Heart right ventricle (tissue), 16 donors: ENCODE measurements around the gene HTRA3. TPM values are rescaled to one million over a fixed set of nuclear protein-coding genes. Genes with fewer than 3 reads are reported as not detected.

ENCODE experiments used
- ATAC-seq, 8 donors: fragments of 200-7000 bp; cut with Tn5 transposase; one replicate each; pipeline ENCODE4 v1.9.1; 2020; ENCODE audit warnings: mild to moderate bottlenecking in 8 of 8, moderate library complexity in 8 of 8, moderate number of reproducible peaks in 1 of 8
- DNase-seq, 2 donors: peaks; one replicate each; pipeline ENCODE4 v3.0.0-alpha.2; 2020
- H3K27ac ChIP-seq, 10 donors: fragments of 200-600 bp; sonication (generic) in 2 of 10; one replicate each; pipeline versions ENCODE4 v1.5.0 to v1.8.0; 2020 to 2022; ENCODE audit warnings: mild to moderate bottlenecking in 3 of 10
- H3K27me3 ChIP-seq, 7 donors: fragments of 200-600 bp; one replicate each; pipeline ENCODE4 v1.8.0; 2021 to 2022; ENCODE audit warnings: mild to moderate bottlenecking in 2 of 7
- H3K36me3 ChIP-seq, 9 donors: fragments of 200-600 bp; sonication (generic) in 1 of 9; one replicate each; pipeline versions ENCODE4 v1.5.0 to v1.8.0; 2020 to 2022; ENCODE audit warnings: mild to moderate bottlenecking in 2 of 9
- H3K4me1 ChIP-seq, 9 donors: fragments of 200-600 bp; sonication (generic) in 1 of 9; one replicate each; pipeline versions ENCODE4 v1.5.0 to v1.8.0; 2020 to 2022; ENCODE audit warnings: mild to moderate bottlenecking in 4 of 9
- H3K4me3 ChIP-seq, 10 donors: fragments of 200-600 bp; sonication (generic) in 2 of 10; one replicate each; pipeline versions ENCODE4 v1.5.0 to v1.8.0; 2020 to 2022; ENCODE audit warnings: mild to moderate bottlenecking in 7 of 10, moderate library complexity in 2 of 10
- H3K9me3 ChIP-seq, 11 donors: fragments of 200-600 bp in 10 of 11; sonication (generic) in 2 of 11; one replicate each; pipeline versions ENCODE4 v1.5.0 to v1.8.0; 2013 to 2022; ENCODE audit warnings: mild to moderate bottlenecking in 2 of 11, control low read depth in 1 of 11, moderate library complexity in 1 of 11
- CTCF ChIP-seq, 9 donors: fragments of 200-600 bp; sonication (generic) in 2 of 9; IDR thresholded peaks; one replicate each; pipeline versions ENCODE4 v1.5.0 to v1.8.0; 2021 to 2022; ENCODE audit warnings: antibody characterized with exemption in 9 of 9, mild to moderate bottlenecking in 5 of 9, moderate library complexity in 1 of 9
- WGBS, 2 donors: extraction: QIAGEN DNeasy Blood & Tissue Kit; methylation state at CpG; one replicate each; pipeline ENCODE4 v1.1.7; 2013; ENCODE audit warnings: inconsistent platforms in 1 of 2; 5-methylcytosine and 5-hydroxymethylcytosine counted together
- intact Hi-C, 10 donors: fragments of 100-400 bp; cut with DNase I; formaldehyde crosslinking; loops; one replicate each; pipeline versions ENCODE4 v1.11.1 to v1.14.2; 2022
- polyA plus RNA-seq, 2 donors: library from polyadenylated mRNA; stranded (reverse); fragments of 200-250 nt; gene quantifications; one replicate each; pipeline ENCODE4 v1.2.3, GENCODE V29; 2013
- total RNA-seq, 10 donors: library from RNA; stranded (reverse); fragmentation: NEBNext Ultra II Directional in 3 of 10; extraction: Animal tissue kit (Norgen Biotek cat#: 25700) in 3 of 10; gene quantifications; one replicate each; pipeline versions ENCODE4 v1.2.1 to v1.2.4, GENCODE V29; 2021 to 2023
- donor health status: Arrhythmogenic right ventricular cardiomyopathy.
- donor health status: ischemic (EF 13 %, LVEDD 7.1; RV severe dilation, severe dysfunction).
- donor health status: healthy with polysubstance abuse.
- donor health status: DM: no; HTN: yes; CAD: no.
- donor health status: DM: no; HTN: no; CAD: no.
- donor health status: ischemic (EF 25% LVEDD 6.9; RV normal size, moderate dysfunction).
- donor health status: ischemic (EF 25% LVEDD 5.7; RV mildly dilated, moderate dysfunction).
- donor health status: healthy.
- donor health status: DM: yes; HTN: yes; CAD: no.
- donor health status: Ischemic cardiomyopathy.
- donor health status: ischemic (EF 35%, LVEDD 5.7; RV mildly dilated, moderate dysfunction).
- donor health status: nonischemic (EF 11% LVEDD 7.7; RV severe dilation, severe dysfunction).
- donor health status: DM: yes; HTN: yes; CAD: no.
- donor health status: PGD.
- donor health status: ischemic (EF 29% LVEDD 5.4; RV normal size, mild dysfunction).
- donor health status: nonischemic (EF 23%, LVEDD 6.1; RV moderate dilation, normal function).

The HTRA3 gene
- total and polyA plus RNA-seq, 12 donors = 20.2 to 82.5 (median 54.2) TPM

- no peak for ATAC-seq
- WGBS, 2 donors = 93 to 95% methylated on average over 31 of the region's 31 CpGs
Measured at GRCh38 chr4:8245884-8246833, 23.4 kb upstream of the HTRA3 start.

GRCh38 chr4:8247047-8247930 is 22.3 kb upstream of the HTRA3 start:
- TF ChIP-seq CTCF (IDR thresholded peaks at IDR 0.05) = no peak
- Histone ChIP-seq H3K27ac (peak overlapping the region; percentile 23 to 80 (median 72)), H3K4me3 (no peak overlapping the region), H3K27me3 (no peaks in the 10 kb centered on the region), H3K4me1 (peaks cover 15 to 29% (median 23%) of the 10 kb centered on the region in 9 donors), H3K9me3 (no peaks in the 10 kb centered on the region), H3K36me3 (no peaks in the 10 kb centered on the region)
- 45 to 62% methylated on average over 31 of the region's 31 CpGs for WGBS, 2 donors
- intact Hi-C loops = loop anchor here in 5 of 10 donors (10.0 kb wide), 1 partner anchor 348 kb away; the partner anchor contains the start of gene CPZ (in 5 of the 5)
- DNase-seq (peak; percentile 58 to 75), ATAC-seq (peak; percentile 67 to 84 (median 77))

More at GRCh38 chr4:8245884-8246833, 23.4 kb upstream of the HTRA3 start:
- peaks cover 20 to 34% (median 26%) of the 10 kb centered on the region in 9 donors for H3K4me1 ChIP-seq
- no peak overlapping the region for H3K4me3 ChIP-seq
- intact Hi-C loops = loop anchor here in 5 of 10 donors (10.0 kb wide), 1 partner anchor 349 kb away; the partner anchor contains the start of gene CPZ (in 5 of the 5)
- no peaks in the 10 kb centered on the region for H3K9me3 ChIP-seq
- peaks cover 0 to 7% (median 0%) of the 10 kb centered on the region in 9 donors for H3K36me3 ChIP-seq
- TF ChIP-seq CTCF (IDR thresholded peaks at IDR 0.05) = no peak
- H3K27me3 ChIP-seq = no peaks in the 10 kb centered on the region
- no peak for DNase-seq
- H3K27ac ChIP-seq = peak overlapping the region in 6 of 10 donors; percentile 57 to 80 (median 74)

- DNase-seq (no peak), ATAC-seq (no peak)
- intact Hi-C loops = loop anchor here in 5 of 10 donors (10.0 kb wide), 1 partner anchor 347 kb away; the partner anchor contains the start of gene CPZ (in 5 of the 5)
- no peaks in the 10 kb centered on the region for H3K36me3 ChIP-seq
- peaks cover 10 to 21% (median 17%) of the 10 kb centered on the region in 9 donors for H3K4me1 ChIP-seq
- peak overlapping the region; percentile 23 to 80 (median 68) for H3K27ac ChIP-seq
- WGBS, 2 donors = 84 to 86% methylated on average over 7 of the region's 7 CpGs
- no peak for TF ChIP-seq CTCF (IDR thresholded peaks at IDR 0.05)
- no peaks in the 10 kb centered on the region for H3K27me3 ChIP-seq
- H3K4me3 ChIP-seq = no peak overlapping the region
- no peaks in the 10 kb centered on the region for H3K9me3 ChIP-seq
Measured at GRCh38 chr4:8248091-8248490, 21.5 kb upstream of the HTRA3 start.

GRCh38 chr4:8250227-8250626 is 19.3 kb upstream of the HTRA3 start:
- H3K4me1 ChIP-seq = peaks cover 10 to 21% (median 17%) of the 10 kb centered on the region in 9 donors
- H3K27ac ChIP-seq = no peak overlapping the region
- no peaks in the 10 kb centered on the region for H3K27me3 ChIP-seq
- intact Hi-C loops = no loop called here
- H3K4me3 ChIP-seq = no peak overlapping the region
- no peak for TF ChIP-seq CTCF (IDR thresholded peaks at IDR 0.05)
- H3K36me3 ChIP-seq = no peaks in the 10 kb centered on the region
- WGBS, 2 donors = 68 to 86% methylated on average over 3 of the region's 3 CpGs
- no peaks in the 10 kb centered on the region for H3K9me3 ChIP-seq
- ATAC-seq (no peak), DNase-seq (peak in 1 of 2 donors; percentile 5)
